ENCODE results near the gene MEN1.
"Not testable (repeated sequence)": the region's sequence is repeated elsewhere in the genome, so short reads cannot be mapped to it uniquely, and the experiment has no call there.

The MEN1 gene

GRCh38 chr11:64845776-64846129, 35.4 kb upstream of the MEN1 start:
- not testable (repeated sequence) for DNase-seq (ENCODE audit: low spot score)

- no peak for DNase-seq (ENCODE audit: low spot score)
These were observed 34.9 kb upstream of the MEN1 start for GRCh38 chr11:64845129-64845775.

GRCh38 chr11:64844330-64845128, 34.2 kb upstream of the MEN1 start, which contains the start of gene CDC42BPG:
CDC42BPG (minus strand) TSS chr11:64844653; CDS start chr11:64844569, 84 bp downstream.
- DNase-seq (ENCODE audit: low spot score) = no peak

- DNase-seq (ENCODE audit: low spot score) = no peak
These were observed 33.5 kb upstream of the MEN1 start for GRCh38 chr11:64843686-64844329.

GRCh38 chr11:64842851-64843685, 32.7 kb upstream of the MEN1 start:
- no peak for DNase-seq (ENCODE audit: low spot score)

- no peak for DNase-seq (ENCODE audit: low spot score)
These were observed 32.0 kb upstream of the MEN1 start for GRCh38 chr11:64842366-64842759.

GRCh38 chr11:64841592-64842365, 31.4 kb upstream of the MEN1 start:
- DNase-seq (ENCODE audit: low spot score) = no peak

- DNase-seq (ENCODE audit: low spot score) = no peak
These were observed 29.8 kb upstream of the MEN1 start for GRCh38 chr11:64839887-64840782.

- DNase-seq (ENCODE audit: low spot score) = no peak
These were observed 29.0 kb upstream of the MEN1 start for GRCh38 chr11:64839335-64839734.

- no peak for DNase-seq (ENCODE audit: low spot score)
These were observed 28.4 kb upstream of the MEN1 start for GRCh38 chr11:64838600-64839334.

GRCh38 chr11:64837887-64838351, 27.6 kb upstream of the MEN1 start:
- DNase-seq (ENCODE audit: low spot score) = no peak

- no peak for DNase-seq (ENCODE audit: low spot score)
These were observed 26.2 kb upstream of the MEN1 start for GRCh38 chr11:64836448-64837072.

GRCh38 chr11:64835616-64836447, 25.5 kb upstream of the MEN1 start:
- DNase-seq (ENCODE audit: low spot score) = no peak

- no peak for DNase-seq (ENCODE audit: low spot score)
These were observed 24.6 kb upstream of the MEN1 start for GRCh38 chr11:64834723-64835615.

- DNase-seq (ENCODE audit: low spot score) = no peak
These were observed 23.8 kb upstream of the MEN1 start for GRCh38 chr11:64834031-64834722.

GRCh38 chr11:64833509-64833908, 23.2 kb upstream of the MEN1 start:
- DNase-seq (ENCODE audit: low spot score) = no peak

GRCh38 chr11:64833198-64833502, 22.8 kb upstream of the MEN1 start:
- no peak for DNase-seq (ENCODE audit: low spot score)

All from Ammon's horn (tissue), 1 donor.